ENCODE measurements around the gene CYP27B1.
A peak's percentile ranks its signal among the peaks of the same experiment; 100 is the strongest.

Gene CYP27B1, protein sequence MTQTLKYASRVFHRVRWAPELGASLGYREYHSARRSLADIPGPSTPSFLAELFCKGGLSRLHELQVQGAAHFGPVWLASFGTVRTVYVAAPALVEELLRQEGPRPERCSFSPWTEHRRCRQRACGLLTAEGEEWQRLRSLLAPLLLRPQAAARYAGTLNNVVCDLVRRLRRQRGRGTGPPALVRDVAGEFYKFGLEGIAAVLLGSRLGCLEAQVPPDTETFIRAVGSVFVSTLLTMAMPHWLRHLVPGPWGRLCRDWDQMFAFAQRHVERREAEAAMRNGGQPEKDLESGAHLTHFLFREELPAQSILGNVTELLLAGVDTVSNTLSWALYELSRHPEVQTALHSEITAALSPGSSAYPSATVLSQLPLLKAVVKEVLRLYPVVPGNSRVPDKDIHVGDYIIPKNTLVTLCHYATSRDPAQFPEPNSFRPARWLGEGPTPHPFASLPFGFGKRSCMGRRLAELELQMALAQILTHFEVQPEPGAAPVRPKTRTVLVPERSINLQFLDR

DNA sequence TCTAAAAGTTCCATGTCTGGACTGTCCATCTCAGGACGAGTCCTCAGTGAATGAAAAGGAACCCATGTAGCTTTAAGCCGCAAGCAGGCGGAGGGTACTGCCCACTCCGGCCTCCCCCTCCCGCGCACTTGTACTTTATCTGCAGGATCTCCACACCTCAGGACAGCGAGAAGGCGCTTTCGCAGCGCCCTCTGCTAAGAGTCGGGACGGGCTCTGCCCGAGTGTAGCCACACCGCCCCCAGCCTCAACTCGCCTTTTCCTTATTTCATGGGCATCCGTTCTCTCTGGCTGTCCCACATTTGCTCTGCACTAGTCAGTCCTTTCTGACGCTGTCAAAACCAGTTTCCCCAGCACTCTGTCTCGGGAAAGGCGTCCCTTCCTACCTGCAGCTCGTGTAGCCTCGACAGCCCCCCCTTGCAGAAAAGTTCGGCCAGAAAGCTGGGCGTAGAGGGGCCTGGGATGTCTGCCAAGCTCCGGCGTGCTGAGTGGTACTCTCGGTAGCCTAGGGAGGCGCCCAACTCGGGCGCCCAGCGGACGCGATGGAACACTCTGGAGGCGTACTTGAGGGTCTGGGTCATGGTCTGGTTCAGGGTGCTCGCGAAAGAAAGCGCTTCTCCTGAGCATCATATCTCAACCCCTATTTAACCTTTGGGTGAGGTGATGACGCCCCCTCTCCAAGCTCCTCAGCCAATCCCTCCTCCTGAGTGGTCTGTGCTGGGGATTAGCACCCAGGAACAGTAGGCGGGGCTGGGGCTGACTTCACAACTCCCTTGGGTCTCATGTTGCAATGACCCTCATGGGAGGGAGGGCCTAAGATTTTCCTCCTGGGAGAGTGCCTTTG, at the start of gene CYP27B1:
TSS of gene CYP27B1 (minus strand) at position 615 of the 841 bp plus-strand sequence. CDS start at position 578, 37 bp downstream.
- DNase-seq: no peak

DNA sequence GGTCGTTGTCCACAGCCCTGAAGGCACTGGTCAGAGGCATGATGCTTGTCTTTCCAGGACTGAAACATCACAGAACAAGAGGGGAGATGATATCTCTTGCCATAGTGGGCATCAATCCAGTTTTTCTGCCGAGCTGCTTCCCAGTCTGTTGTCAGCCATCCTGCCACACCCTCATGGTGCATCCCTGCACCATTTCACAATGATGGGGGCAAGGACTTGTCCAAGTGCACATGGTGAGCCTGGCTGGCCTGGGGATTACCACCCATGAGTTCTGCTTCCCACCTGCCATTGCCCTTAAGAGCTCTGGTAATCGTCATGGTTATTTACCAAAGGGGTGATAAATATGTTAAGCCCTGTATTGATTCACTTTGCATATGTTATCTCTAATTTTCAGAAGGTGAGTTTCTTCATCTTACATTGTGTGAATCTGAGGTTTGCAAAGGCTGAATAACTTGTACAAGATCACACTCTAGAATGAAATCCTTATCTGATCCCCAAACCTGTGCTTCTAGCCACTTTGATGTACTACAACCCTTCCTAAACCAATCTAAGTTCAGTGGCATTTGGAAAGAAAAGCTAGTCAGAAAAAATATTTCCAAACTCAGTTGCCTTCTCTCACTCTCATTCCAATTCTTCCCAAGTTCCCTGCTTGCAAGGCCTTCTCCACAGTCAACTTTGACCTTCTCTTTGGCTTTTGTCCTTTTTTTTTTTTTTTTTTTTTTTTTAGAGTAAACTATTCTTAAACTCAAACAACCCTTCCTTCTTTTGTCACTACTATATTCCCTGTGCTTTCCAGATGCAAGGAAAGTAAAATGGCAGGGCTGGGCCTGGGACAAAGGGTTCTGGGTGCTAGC, 49.4 kb upstream of the CYP27B1 start:
- no peak for DNase-seq

DNA sequence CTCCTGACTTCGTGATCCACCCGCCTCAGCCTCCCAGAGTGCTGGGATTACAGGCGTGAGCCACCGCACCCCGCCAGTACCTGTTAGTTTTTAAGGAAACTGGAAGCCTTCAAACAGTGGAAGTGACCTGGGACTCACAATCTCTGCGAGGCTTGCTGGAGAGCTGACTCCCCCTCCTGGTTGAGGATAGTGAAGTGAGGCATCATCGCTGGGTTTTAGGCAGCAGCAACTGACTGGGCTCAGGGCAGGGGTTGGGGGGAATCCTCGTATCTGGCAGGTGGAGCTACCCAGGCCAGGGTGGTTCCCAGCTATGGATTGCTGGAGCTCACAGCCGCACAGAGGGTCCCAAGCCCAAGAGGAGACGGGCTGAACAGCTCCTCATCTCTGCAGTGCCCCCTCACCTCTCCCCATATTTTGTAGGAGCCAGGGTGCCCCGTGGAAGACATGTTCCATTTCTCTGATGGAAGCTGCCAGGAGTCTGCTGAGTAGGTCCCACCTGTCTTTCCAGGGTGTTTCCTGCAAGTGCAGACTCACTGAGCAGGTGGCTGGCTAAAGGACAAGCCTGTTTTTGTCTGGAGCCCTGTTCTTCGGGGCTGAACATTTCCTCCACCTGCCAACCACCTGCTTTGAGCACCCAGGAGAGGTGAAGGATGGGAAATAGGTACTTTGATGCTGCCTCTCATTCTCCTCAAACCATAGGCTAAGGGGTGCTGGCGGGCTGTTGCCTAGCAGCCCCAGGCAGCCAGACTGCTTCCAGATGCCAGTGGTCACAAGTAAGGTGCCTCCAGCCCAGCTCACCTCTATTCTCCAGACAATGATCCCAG, 48.5 kb upstream of the CYP27B1 start:
- no peak for DNase-seq

DNA sequence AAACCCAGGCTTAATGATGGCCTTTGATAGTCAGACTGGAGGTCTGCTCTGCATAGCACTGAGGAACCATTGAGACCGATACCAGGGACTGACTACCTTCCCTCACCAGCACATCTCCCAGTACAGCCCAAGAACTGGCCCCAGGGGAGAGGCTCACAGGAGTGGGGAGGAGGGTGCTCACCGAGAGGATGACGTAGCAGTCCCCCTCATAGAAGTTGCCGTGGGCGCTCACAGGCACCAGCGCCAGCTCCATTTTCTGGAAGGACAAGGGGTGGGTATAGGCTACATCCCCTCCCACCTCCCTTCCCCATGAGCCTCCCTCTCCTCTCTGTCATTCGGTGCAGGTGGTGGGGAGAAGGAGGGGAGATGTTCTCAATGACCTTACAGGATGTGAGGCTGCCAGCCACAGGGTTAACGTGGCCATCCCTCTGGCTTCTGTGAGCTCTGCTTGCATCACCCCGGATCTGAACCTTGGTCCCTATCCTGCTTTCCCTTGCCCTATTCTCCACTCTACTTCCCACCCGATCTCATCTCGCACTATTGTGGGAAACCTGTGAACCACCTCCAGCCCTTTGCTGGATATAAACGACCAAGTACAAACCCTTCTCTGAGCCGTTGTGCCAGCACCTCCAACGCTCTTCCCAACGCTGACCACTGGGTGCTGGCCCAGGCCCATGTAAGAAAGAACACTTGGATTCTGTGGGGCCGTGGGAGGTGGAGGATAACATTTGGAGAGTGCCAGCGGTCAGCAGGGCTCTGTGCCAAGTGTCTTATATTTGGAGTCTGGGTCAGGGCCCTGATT, 47.3 kb upstream of the CYP27B1 start:
- DNase-seq: no peak

DNA sequence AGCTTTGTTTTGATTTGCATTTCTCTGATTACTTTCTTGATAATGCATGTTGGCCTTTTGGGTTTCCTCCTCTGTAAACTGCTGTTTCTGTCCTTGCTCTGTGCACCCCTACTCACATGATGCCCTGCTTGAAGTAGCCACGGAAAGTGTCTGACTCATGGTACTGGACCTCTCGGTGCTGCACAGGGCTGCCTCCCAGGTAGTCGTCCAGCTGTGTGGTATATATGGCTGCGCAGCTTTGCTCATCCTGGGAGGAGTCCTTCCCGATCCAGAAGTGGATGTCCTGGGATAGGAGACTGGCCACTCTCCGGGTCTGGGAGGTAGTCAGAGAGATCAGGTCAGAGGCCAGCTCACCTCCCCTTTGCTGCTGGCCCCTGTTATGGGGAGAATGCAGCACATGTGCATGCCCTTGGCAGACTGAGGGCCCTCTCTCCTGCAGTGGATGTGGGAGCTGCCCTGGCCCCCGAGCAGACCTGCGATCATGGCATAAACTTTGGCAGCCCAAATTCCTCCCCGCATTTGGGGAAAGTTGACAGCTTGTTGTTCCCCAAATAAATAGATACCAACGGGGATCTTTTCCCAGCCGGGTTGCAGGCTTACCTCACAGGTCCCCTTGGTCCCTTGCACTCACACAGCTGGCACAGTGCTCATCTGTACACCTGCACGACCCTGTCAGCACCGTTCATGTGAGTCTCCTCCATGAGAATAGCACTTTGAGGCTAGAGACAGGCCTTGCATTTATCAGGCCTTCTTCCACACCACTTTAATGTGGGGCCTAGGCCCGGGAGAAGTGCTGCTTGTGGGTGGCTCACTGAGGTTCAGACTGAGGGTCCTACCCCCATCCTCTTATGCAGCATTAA, 46.5 kb upstream of the CYP27B1 start:
- DNase-seq: no peak

DNA sequence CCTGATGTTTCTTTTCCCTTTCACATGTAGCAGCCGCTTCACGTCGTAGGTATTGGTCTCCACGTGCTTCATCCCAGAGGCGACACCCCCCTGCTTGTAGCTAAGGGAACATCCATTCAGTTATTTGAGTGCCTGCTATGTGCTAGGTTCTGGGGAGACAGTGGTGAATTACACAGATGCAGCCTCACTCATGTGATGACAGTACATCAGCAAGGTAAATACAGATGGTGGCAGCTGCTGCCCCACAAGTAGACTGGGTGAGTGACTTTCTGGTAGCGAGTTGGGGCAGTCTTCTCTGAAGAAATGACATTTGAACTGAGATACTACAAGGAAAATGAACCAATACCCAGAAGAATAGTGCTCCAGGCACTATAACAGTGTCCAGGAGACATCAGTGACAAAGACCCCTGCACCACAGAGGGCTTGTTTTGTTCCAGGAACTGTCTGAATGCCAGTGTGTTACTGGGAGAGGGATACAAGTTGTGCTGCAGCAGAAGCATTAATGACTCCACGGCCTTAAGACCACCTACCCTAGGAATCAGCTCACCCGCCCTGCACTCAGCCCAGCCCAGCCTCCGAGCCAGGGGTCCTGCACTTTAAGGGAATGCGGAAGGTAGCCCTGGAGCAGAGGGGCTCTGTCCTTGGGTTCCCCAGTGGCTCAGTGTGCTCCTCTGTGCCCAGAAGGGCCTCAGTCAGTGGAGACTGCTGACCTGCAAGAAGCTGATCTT, 44.3 kb upstream of the CYP27B1 start:
- no peak for DNase-seq

DNA sequence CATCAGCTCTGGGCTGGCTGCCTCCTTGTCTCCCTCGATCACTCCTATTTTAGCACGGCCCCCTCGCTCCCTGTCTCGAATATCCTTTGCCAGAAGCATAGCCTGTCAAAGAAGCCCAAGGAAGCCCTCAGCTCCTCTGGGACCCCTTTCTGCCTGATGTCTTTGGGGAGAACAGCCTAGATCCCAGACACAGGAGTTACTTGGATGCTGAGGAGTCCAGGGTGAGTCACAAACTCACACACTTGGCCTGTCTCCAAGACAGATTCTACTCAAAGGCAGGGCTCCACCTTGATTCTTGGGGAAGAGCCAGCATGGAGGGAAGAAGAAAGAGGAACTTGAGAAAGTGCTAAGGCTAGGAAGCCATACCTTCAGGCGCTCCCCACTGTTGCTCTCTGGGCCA, 43.6 kb upstream of the CYP27B1 start:
- DNase-seq: no peak

DNA sequence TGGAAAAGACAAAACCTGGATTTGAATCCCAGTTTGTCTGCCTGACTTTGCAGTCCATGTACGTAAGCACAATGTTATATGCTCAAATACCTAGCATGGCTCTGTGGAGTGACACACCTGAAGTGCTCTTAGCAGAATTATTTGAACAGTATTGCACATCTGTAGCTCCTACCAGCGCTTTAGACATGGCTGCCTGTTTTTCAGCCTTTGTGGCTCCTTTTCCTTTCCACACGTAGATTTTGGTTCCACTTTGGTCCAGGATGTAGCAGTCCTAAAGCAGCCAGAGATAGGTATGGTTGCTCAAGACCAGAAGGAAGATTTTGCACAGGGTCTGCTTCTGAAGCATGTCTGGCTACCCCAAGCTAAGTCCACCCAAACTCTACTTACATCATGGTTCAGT, 42.5 kb upstream of the CYP27B1 start:
- no peak for DNase-seq

DNA sequence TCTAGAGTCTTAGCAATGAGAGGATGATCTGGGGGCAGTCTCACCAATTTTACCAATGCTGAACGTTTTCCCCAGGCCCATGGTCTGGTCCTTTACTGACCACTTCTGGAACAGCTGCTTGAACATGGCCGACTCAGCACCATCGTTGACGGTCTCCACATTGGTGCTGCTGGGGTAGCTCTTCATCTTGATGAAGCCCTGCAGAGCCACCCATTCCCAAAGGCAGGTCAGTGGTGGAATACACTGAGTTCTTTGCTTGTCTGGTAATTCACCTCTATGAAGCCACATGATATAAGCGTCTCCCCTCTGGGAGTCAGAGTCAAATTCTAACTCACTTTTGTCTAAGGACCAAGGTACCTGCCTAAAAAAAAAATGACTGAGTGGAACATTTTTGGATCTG, 41.5 kb upstream of the CYP27B1 start:
- no peak for DNase-seq

DNA sequence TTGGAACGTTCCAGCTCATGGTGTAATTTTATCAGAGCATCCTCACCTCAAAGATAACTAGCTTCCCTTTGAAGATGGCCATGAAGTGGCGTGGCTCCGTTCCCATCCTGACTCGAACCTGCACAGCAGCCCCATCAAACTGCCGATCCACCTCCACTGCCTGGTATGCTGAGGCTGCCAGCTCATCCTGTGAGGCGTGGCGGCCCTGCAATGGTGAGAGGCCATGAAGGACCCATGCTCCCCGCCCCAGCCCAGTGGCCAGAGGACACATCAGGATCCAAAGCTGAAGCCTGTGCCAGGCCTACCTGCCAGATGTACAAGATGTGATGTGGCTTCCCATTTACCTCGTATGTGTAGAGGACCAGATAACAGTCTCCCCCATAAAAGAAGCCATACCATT, 40.4 kb upstream of the CYP27B1 start:
- DNase-seq: no peak

DNA sequence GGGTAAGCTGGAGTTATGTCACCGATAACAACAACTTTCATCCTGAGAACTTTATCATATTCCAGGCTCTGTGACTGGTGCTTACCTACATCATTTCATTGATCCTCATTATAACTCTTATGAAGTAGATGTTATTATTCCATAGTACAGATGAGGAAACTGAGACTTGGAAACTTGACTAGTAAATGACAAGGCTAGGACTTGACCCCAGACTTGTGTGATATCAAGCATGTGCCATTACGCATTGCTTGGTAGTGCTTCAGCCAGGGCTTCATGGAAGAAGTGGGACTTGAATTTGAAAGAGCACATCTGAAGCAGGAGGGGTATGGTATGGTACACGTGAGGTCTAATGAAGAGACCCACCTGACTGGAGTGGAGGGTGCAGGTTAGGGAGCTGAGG, 39.8 kb upstream of the CYP27B1 start:
- DNase-seq: no peak

DNA sequence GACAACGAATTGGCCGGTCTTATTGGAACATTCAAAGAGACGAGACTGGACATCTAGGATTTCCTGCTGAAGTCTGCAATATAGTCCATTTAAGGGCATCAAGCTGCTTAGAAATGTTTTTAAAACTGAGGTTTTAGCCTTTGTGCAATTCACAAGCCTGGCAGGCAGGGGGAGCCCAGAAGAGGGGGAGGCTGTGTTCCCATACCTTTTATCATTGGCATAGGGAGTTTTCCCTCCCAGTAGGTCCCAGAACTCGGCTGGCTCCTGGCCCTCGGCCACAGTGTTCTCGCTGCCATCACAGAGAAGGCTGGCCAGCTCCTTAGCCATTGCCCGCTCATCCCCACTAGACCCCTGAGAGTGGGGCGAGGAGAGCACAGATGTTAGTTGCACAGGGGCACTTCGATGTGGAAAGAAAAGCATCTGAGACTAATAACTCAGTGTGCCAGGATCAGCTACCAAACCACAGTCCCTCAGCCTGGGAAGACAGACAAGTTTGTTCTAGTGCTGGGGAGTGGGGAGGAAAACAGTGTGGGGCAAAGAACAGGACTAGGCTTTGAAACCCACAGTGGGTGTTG, 36.5 kb upstream of the CYP27B1 start:
- DNase-seq: peak; percentile 24

DNA sequence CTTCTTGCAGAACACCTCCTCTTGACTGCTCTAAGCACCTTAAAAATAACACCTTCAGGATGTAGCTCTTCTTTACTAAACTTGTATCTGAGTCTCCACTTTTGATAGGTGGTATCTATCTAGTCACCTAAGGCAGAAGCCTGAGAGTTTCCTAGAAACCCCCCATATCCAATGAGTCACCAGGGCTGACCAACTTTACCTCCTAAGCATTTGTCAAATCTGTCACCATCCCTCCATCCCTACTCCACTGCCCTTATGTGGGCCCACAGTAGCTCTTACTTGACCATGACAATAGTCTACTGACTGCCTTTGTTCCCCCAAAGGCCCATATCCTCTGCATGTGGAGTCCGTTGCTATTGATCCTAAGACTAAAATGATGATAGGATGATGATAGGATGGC, 35.7 kb upstream of the CYP27B1 start:
- DNase-seq: no peak

DNA sequence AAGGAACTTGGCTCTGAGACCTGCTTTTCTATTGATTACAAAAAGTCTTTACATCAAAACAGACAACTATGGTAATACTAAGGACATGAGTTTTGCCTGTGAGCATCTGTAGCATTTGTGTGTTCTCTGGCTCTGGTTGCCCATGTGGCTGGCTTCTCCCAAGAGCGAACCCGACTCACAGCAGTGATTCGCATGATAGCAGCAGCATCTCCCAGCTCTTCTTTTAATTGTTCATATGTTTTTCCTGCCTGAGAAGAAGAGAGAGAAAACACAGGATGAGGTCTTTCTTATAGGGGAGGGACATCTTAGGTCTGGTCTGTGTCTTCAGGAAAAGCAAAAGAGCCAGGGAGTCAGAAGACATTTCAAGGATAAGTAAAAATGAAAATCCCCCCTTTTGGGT, 34.1 kb upstream of the CYP27B1 start:
- DNase-seq: no peak

DNA sequence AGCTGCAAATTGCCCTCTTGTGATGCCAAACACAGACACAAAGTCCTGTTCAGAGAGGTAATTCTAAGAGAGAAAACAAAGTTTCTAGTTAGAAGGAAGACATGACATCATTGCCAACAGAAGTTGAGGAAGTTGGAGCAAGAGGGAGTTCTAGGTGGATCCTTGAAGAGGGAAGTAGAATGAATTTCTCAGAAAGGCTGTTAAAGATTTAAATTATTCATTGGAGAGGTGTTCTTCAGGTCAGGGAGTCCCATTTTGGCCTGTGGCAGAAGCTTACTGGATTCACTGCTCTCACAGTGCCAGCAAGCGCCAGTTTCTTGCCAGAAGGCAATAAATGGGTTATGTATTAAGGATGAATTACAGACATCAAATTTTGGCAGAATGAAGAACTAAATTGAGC, 31.1 kb upstream of the CYP27B1 start:
- no peak for DNase-seq

DNA sequence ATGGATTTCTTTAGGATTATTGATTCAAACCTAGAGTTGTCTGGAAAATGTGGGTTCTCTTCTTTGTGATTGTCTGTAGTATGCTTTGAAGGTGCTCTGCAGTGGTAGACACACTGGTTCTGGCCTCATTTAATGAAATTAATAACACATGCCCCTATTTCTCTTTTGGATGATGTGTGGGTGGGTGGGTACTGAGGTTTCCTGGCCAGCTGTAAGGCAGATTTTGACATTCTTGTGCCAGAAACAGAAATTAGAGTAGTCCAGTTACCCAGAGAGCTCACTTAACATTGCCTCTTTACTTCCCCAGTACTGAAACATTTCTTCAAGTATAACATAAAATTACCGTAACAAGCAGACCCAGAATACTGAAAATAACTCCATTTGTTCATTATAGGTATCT, 30.1 kb upstream of the CYP27B1 start:
- DNase-seq: no peak

DNA sequence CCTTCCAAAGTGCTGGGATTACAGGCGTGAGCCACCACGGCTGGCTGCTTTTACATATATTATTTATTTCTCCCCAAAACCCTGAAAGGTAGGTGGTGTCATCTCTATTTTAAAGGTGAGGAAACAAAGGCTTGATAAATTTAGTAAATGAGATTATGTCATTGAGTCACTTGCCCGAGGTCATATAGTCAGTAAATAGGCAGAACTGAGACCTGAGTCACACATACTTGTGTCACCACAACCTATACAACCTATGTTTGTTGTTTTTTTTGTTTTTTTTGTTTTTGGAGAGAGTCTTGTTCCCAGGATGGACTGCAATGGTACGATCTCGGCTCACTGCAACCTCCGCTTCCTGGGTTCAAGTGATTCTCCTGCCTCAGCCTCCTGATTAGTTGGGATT, 28.5 kb upstream of the CYP27B1 start:
- DNase-seq: no peak

DNA sequence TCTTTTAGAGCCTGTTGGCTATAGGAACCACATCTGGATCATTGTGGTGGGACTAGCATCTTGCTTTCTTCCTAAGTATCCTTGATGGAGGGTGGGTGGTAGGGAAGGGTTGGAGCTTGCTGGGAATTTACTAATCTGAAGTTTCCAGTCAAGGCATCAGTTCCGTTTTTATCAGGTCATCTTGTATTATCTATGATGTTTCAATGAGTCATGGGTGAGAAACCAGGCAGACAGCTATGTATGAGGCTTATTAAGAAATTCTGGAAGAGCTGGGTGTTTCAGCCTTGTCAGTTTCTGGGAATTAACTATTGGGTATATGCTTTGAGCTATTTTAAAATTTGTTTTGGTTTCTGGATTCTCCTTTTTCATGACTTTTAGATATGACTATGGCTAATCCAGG, 27.0 kb upstream of the CYP27B1 start:
- DNase-seq: no peak

DNA sequence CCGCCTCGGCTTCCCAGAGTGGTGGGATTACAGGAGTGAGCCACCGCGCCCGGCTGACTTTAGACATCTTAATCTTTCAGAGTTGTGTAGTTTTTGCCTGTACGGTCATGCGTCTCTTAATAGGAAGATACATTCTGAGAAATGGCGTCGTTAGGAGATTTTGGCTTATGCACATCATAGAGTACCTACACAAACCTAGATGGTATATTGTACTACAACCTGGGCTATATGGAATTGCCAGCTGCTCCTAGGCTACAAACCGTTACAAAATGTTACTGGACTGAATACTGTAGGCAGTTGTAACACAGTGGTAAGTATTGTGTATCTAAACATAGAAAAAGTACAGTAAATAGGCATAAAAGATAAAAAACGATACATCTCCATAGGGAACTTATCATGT, 17.0 kb upstream of the CYP27B1 start:
- DNase-seq: no peak
